HAP-1 (cell line): Measurements from ENCODE around the gene ERO1B.

Experiments used
- DNase-seq, 2 experiments: peaks; one replicate each; pipeline ENCODE4 v3.0.0-alpha.2; 2016 to 2020; ENCODE audit warnings: low spot score in 2 of 2
- H3K27me3 ChIP-seq: fragments of 250-450 bp; sonication (Bioruptor Pico); 2 replicates; pipeline ENCODE4 v1.5.1; 2020; ENCODE audit warnings: low read depth, mild to moderate bottlenecking, moderate library complexity
- H3K36me3 ChIP-seq: fragments of 250-450 bp; sonication (Bioruptor Pico); replicated peaks from 2 replicates; pipeline ENCODE4 v1.5.1; 2020; ENCODE audit warnings: mild to moderate bottlenecking
- H3K4me1 ChIP-seq: fragments of 250-450 bp; sonication (Bioruptor Pico); 2 replicates; pipeline ENCODE4 v1.5.1; 2020; ENCODE audit warnings: mild to moderate bottlenecking
- H3K4me3 ChIP-seq: fragments of 250-450 bp; sonication (Bioruptor Pico); 2 replicates; pipeline ENCODE4 v1.5.1; 2020; ENCODE audit warnings: mild to moderate bottlenecking, moderate library complexity
- H3K9me3 ChIP-seq: fragments of 250-450 bp; sonication (Bioruptor Pico); 2 replicates; pipeline ENCODE4 v1.5.1; 2020; ENCODE audit warnings: mild to moderate bottlenecking, moderate library complexity
- in situ Hi-C: fragments of 300-500 bp; cut with MboI; formaldehyde crosslinking; loops from 3 replicates; pipeline ENCODE4 v1.14.3; 2020; ENCODE audit warnings: low sequenced_read_pairs, inconsistent platforms, mixed read lengths

The ERO1B gene

GRCh38 chr1:236176337-236177336 lies 105.1 kb downstream of the ERO1B start:
- no peaks in the 10 kb centered on the region for H3K36me3 ChIP-seq

GRCh38 chr1:236175642-236176336 lies 106.0 kb downstream of the ERO1B start:
- Histone ChIP-seq H3K27me3 (no peaks in the 10 kb centered on the region), H3K9me3 (no peaks in the 10 kb centered on the region), H3K4me3 (no peak overlapping the region), H3K36me3 (no peaks in the 10 kb centered on the region), H3K4me1 (no peaks in the 10 kb centered on the region; the same call in 1 of the 2 replicates)
- in situ Hi-C loops: no loop called here
- DNase-seq: no peak

More at GRCh38 chr1:236176337-236177336, 105.1 kb downstream of the ERO1B start:
- Histone ChIP-seq H3K27me3 (no peaks in the 10 kb centered on the region), H3K9me3 (no peaks in the 10 kb centered on the region), H3K4me1 (no peaks in the 10 kb centered on the region; the same call in 1 of the 2 replicates), H3K4me3 (no peak overlapping the region)
- no peak for DNase-seq
- in situ Hi-C loops: no loop called here

- Histone ChIP-seq H3K27me3 (no peaks in the 10 kb centered on the region), H3K4me1 (no peaks in the 10 kb centered on the region; the same call in 1 of the 2 replicates)
- in situ Hi-C loops: no loop called here
Measured at GRCh38 chr1:236173174-236173767, 108.5 kb downstream of the ERO1B start.

GRCh38 chr1:236172041-236172579 lies 109.6 kb downstream of the ERO1B start:
- Histone ChIP-seq H3K36me3 (no peaks in the 10 kb centered on the region), H3K4me3 (no peak overlapping the region), H3K9me3 (no peaks in the 10 kb centered on the region), H3K4me1 (no peaks in the 10 kb centered on the region; the same call in 1 of the 2 replicates), H3K27me3 (no peaks in the 10 kb centered on the region)
- DNase-seq: no peak
- in situ Hi-C loops: no loop called here

More at GRCh38 chr1:236173174-236173767, 108.5 kb downstream of the ERO1B start:
- no peaks in the 10 kb centered on the region for H3K9me3 ChIP-seq
- H3K36me3 ChIP-seq: no peaks in the 10 kb centered on the region
- no peak for DNase-seq
- H3K4me3 ChIP-seq: no peak overlapping the region

GRCh38 chr1:236168716-236169429 lies 112.9 kb downstream of the ERO1B start:
- in situ Hi-C loops: no loop called here
- DNase-seq: no peak

GRCh38 chr1:236167578-236167977 lies 114.2 kb downstream of the ERO1B start:
- Histone ChIP-seq H3K9me3 (no peaks in the 10 kb centered on the region), H3K27me3 (no peaks in the 10 kb centered on the region), H3K36me3 (no peaks in the 10 kb centered on the region), H3K4me3 (no peak overlapping the region), H3K4me1 (no peaks in the 10 kb centered on the region)
- DNase-seq: no peak
- in situ Hi-C loops: no loop called here

More at GRCh38 chr1:236168716-236169429, 112.9 kb downstream of the ERO1B start:
- Histone ChIP-seq H3K4me3 (no peak overlapping the region), H3K4me1 (no peaks in the 10 kb centered on the region; the same call in 1 of the 2 replicates), H3K36me3 (no peaks in the 10 kb centered on the region), H3K9me3 (no peaks in the 10 kb centered on the region), H3K27me3 (no peaks in the 10 kb centered on the region)

GRCh38 chr1:236167154-236167553 lies 114.6 kb downstream of the ERO1B start:
- Histone ChIP-seq H3K4me1 (no peaks in the 10 kb centered on the region), H3K36me3 (no peaks in the 10 kb centered on the region), H3K27me3 (no peaks in the 10 kb centered on the region), H3K4me3 (no peak overlapping the region), H3K9me3 (no peaks in the 10 kb centered on the region)
- no peak for DNase-seq
- in situ Hi-C loops: no loop called here

- no peaks in the 10 kb centered on the region for H3K27me3 ChIP-seq
- H3K9me3 ChIP-seq: peaks cover 8% of the 10 kb centered on the region
- H3K36me3 ChIP-seq: no peaks in the 10 kb centered on the region
- H3K4me3 ChIP-seq: no peak overlapping the region
- H3K4me1 ChIP-seq: no peaks in the 10 kb centered on the region
- in situ Hi-C loops: no loop called here
- DNase-seq: no peak
Measured at GRCh38 chr1:236166041-236166440, 115.7 kb downstream of the ERO1B start.
